Measurements from ENCODE around the gene LPP.

LPP gene

DNA sequence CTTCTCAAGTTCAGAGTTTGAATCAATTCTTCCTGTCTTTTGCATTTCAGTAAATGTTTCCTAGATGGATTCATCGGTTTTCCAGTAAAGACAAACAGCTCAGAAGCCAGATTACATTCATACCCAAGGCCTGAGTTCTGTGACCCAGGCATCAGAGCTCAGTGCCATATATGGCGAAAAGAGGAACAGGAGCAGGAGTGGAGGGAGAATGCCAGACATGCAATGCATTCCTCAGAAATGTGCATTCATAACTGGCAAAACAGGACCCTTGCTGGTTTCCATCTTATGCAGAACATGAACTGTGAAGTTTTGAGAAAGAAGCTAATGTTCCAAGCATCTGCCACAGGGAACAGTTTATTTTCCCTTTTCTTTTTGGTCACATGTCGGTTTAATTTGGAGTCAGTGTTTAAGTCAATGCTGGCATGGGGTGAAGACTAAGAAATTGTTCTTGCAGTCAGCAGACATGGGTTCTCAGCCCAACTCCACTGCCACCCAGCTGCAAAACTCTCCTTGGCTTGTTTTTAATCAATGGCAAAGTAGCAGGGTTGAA lies 116.5 kb downstream of the LPP start:
- Histone ChIP-seq H3K4me1 (ENCODE audit: control insufficient read depth, low read length) (peaks cover 68% of the 10 kb centered on the region), H3K4me2 (ENCODE audit: low read length) (peak overlapping the region; percentile 43), H3K27ac (ENCODE audit: low read depth, low read length) (no peak overlapping the region), H3K9me2 (replicated peaks; ENCODE audit: control insufficient read depth, low read length) (no peaks in the 10 kb centered on the region), H3K4me3 (ENCODE audit: low read length) (no peak overlapping the region), H3K79me2 (ENCODE audit: control insufficient read depth, low read length) (peaks cover 90% of the 10 kb centered on the region), H3K27me3 (ENCODE audit: control insufficient read depth, low read length) (no peaks in the 10 kb centered on the region), H3K9me3 (ENCODE audit: control insufficient read depth, insufficient read depth, low read length) (no peaks in the 10 kb centered on the region), H4K20me1 (ENCODE audit: control insufficient read depth, insufficient read depth, low read depth, low read length) (0 out of 2 replicates have a peak, but pooled peaks cover 4% of the 10 kb centered on the region), H3K36me3 (ENCODE audit: control insufficient read depth, low read length) (peaks cover 29% of the 10 kb centered on the region), H3F3A (ENCODE audit: control insufficient read depth, insufficient read depth) (0 out of 2 replicates have a peak, but pooled peaks cover 2% of the 10 kb centered on the region)
- no peak for TF ChIP-seq EZH2phosphoT487 (IDR thresholded peaks at IDR 0.05; ENCODE audit: borderline replicate concordance, low read length)
- TF ChIP-seq, protein P1, sequence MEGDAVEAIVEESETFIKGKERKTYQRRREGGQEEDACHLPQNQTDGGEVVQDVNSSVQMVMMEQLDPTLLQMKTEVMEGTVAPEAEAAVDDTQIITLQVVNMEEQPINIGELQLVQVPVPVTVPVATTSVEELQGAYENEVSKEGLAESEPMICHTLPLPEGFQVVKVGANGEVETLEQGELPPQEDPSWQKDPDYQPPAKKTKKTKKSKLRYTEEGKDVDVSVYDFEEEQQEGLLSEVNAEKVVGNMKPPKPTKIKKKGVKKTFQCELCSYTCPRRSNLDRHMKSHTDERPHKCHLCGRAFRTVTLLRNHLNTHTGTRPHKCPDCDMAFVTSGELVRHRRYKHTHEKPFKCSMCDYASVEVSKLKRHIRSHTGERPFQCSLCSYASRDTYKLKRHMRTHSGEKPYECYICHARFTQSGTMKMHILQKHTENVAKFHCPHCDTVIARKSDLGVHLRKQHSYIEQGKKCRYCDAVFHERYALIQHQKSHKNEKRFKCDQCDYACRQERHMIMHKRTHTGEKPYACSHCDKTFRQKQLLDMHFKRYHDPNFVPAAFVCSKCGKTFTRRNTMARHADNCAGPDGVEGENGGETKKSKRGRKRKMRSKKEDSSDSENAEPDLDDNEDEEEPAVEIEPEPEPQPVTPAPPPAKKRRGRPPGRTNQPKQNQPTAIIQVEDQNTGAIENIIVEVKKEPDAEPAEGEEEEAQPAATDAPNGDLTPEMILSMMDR (IDR thresholded peaks at IDR 0.05; ENCODE audit: low read depth, low read length, poor library complexity, severe bottlenecking): no peak

DNA sequence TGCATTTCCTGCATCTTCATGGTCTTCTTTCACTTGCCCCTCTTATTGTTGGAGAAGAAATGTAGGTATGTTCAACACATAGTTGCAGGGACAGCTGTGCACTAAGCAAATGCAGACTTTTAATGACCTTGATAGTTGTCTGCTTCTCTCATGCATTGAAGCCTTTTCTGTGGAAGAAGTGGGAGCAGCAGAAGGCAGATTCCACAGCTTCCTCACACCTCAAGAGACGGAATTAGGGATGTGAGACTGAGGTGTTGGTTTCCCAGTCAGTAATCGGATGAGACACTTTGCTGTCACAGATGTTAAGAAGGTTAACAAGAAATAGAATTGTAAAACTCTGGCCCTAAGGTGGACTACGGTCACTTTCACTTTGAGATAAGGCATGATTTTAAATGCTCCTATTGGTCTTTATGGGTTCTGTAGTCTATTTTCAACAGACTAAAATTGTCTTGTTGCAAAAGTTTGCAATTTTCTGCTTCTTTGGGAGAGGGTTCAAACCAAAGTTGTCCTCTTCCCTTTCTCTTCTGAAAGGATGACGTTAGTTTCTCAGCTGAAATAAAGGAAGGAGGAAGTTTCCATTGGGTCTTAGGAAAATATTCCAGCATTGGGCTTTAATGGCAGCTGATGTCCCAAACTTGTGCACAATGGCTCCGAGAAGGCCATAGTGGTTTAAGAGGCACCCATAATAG lies 117.4 kb downstream of the LPP start:
- Histone ChIP-seq H3K9me3 (ENCODE audit: control insufficient read depth, insufficient read depth, low read length) (no peaks in the 10 kb centered on the region), H3K36me3 (ENCODE audit: control insufficient read depth, low read length) (peaks cover 25% of the 10 kb centered on the region), H3K4me2 (ENCODE audit: low read length) (peak overlapping the region; percentile 43), H3K4me1 (ENCODE audit: control insufficient read depth, low read length) (peaks cover 70% of the 10 kb centered on the region), H3K27ac (ENCODE audit: low read depth, low read length) (no peak overlapping the region), H3K4me3 (ENCODE audit: low read length) (0 out of 2 replicates have a peak overlapping the region, but pooled peaks have one; percentile 5), H4K20me1 (ENCODE audit: control insufficient read depth, insufficient read depth, low read depth, low read length) (0 out of 2 replicates have a peak, but pooled peaks cover 4% of the 10 kb centered on the region), H3K27me3 (ENCODE audit: control insufficient read depth, low read length) (no peaks in the 10 kb centered on the region), H3F3A (ENCODE audit: control insufficient read depth, insufficient read depth) (0 out of 2 replicates have a peak, but pooled peaks cover 2% of the 10 kb centered on the region), H3K79me2 (ENCODE audit: control insufficient read depth, low read length) (peaks cover 90% of the 10 kb centered on the region), H3K9me2 (replicated peaks; ENCODE audit: control insufficient read depth, low read length) (no peaks in the 10 kb centered on the region)
- TF ChIP-seq, protein P1 (IDR thresholded peaks at IDR 0.05; ENCODE audit: low read depth, low read length, poor library complexity, severe bottlenecking): no peak
- TF ChIP-seq EZH2phosphoT487 (IDR thresholded peaks at IDR 0.05; ENCODE audit: borderline replicate concordance, low read length): no peak

DNA sequence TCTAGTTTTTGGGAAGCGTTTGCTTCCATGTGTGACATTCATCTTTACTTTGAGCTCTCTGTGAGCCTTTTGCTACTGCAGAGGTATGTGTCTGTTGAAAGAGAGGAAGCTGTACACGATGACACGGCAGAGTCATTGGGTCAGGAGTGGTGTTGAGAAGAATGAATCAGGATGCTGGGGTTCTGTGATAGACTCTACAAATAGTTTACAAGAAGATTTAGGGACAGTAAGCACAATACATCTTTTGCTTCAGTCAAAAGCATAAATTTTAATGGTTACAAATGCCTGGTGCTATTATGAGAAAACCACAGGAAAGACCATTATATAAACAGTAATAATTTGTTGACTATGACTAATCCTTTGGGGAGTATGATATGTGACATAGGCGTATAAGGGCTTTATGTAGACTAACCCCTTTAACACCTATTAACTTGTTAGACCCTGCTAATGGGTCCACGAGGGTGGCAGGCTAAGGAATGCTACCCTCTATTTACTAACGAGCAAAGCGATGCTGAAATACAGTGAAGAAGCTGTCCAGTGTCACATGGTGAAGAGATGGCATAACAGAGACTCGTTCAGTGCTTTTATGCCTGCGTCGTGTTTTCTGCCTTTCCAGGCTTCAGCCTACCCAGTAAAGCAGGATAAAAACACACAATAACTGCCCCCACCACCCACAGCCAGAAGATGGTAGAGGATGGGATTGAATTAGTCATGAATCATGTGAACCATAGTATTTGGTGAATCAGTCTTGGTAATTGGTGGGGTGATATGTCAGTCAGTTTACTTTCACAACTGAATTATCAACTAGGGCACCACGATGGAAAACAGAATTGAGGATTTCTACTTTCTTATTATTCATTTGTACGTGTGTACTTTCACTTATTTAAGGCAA lies 118.8 kb downstream of the LPP start:
- Histone ChIP-seq H3K79me2 (ENCODE audit: control insufficient read depth, low read length) (peaks cover 85% of the 10 kb centered on the region), H3K36me3 (ENCODE audit: control insufficient read depth, low read length) (peaks cover 24% of the 10 kb centered on the region), H3K9me3 (ENCODE audit: control insufficient read depth, insufficient read depth, low read length) (no peaks in the 10 kb centered on the region), H3K4me3 (ENCODE audit: low read length) (no peak overlapping the region), H3K27ac (ENCODE audit: low read depth, low read length) (no peak overlapping the region), H3K4me2 (ENCODE audit: low read length) (peak overlapping the region; percentile 43), H3F3A (ENCODE audit: control insufficient read depth, insufficient read depth) (0 out of 2 replicates have a peak, but pooled peaks cover 2% of the 10 kb centered on the region), H3K4me1 (ENCODE audit: control insufficient read depth, low read length) (peaks cover 68% of the 10 kb centered on the region), H3K27me3 (ENCODE audit: control insufficient read depth, low read length) (no peaks in the 10 kb centered on the region), H4K20me1 (ENCODE audit: control insufficient read depth, insufficient read depth, low read depth, low read length) (0 out of 2 replicates have a peak, but pooled peaks cover 4% of the 10 kb centered on the region), H3K9me2 (replicated peaks; ENCODE audit: control insufficient read depth, low read length) (no peaks in the 10 kb centered on the region)
- TF ChIP-seq, protein P1 (IDR thresholded peaks at IDR 0.05; ENCODE audit: low read depth, low read length, poor library complexity, severe bottlenecking): no peak
- no peak for TF ChIP-seq EZH2phosphoT487 (IDR thresholded peaks at IDR 0.05; ENCODE audit: borderline replicate concordance, low read length)
